Measurements from ENCODE around the gene MLF2.

MLF2 gene, protein sequence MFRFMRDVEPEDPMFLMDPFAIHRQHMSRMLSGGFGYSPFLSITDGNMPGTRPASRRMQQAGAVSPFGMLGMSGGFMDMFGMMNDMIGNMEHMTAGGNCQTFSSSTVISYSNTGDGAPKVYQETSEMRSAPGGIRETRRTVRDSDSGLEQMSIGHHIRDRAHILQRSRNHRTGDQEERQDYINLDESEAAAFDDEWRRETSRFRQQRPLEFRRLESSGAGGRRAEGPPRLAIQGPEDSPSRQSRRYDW

DNA sequence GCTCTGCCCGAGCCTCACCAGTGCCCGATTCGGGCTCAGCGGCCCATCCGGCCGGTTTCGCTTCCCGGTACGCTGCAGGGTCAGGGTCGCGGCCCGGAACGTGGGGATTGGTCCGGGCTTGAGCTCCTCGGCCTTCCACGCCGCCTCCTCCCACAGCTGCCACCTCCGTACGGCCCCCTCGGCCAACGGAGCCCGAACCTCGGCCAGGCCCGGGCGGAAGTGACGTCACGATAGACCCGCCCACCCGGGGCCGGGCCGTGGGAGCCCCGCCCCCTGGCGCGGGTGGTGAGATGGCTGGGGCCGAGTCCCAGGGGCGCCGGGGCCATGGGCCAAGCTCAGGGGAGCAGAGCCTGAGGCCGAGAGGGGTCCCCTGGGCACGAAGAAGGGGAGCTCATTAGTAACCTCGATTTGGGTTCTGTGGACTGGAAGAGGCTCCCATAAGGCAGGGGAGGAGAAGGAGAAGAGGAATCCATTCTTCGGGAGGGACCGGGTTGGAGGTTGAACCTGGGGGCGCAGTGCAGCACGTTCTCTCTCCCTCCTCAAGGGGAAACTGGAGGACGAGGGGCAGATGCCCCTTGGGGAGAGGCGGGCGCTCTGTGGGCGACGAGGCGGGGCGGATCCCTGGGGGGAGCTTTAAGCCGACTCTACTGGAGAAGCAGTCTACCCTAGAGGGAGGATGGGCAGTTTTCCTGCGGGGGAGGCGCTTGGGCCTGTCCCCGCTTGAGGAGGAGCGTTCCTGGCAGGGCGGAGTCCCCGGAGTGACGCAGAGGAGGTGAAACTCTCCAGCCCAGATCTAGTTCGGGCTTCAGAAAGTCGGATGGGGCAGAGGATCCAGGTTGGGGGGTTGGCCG, at the start of gene MLF2:
Gene MLF2 (minus strand): TSS at position 221 of the 851 bp plus-strand sequence. CDS start 807 bp downstream, outside the sequence.
- peak; percentile 91 for ATAC-seq
- TF ChIP-seq ZFP30 (CRISPR knock-in tag; IDR thresholded peaks at IDR 0.05), result no peak
- TF ChIP-seq ZC3H10 (CRISPR knock-in tag; IDR thresholded peaks at IDR 0.05), result 0 out of 2 replicates have a peak, but pooled peaks have one; percentile 14
- TF ChIP-seq ZFP3 (CRISPR knock-in tag; IDR thresholded peaks at IDR 0.05), result peak; percentile 43; the same call in 1 of the 2 replicates
- TF ChIP-seq, protein P1, sequence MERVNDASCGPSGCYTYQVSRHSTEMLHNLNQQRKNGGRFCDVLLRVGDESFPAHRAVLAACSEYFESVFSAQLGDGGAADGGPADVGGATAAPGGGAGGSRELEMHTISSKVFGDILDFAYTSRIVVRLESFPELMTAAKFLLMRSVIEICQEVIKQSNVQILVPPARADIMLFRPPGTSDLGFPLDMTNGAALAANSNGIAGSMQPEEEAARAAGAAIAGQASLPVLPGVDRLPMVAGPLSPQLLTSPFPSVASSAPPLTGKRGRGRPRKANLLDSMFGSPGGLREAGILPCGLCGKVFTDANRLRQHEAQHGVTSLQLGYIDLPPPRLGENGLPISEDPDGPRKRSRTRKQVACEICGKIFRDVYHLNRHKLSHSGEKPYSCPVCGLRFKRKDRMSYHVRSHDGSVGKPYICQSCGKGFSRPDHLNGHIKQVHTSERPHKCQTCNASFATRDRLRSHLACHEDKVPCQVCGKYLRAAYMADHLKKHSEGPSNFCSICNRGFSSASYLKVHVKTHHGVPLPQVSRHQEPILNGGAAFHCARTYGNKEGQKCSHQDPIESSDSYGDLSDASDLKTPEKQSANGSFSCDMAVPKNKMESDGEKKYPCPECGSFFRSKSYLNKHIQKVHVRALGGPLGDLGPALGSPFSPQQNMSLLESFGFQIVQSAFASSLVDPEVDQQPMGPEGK (CRISPR knock-in tag; IDR thresholded peaks at IDR 0.05; ENCODE audit: borderline replicate concordance), result peak; percentile 93; the same call in 1 of the 2 replicates

DNA sequence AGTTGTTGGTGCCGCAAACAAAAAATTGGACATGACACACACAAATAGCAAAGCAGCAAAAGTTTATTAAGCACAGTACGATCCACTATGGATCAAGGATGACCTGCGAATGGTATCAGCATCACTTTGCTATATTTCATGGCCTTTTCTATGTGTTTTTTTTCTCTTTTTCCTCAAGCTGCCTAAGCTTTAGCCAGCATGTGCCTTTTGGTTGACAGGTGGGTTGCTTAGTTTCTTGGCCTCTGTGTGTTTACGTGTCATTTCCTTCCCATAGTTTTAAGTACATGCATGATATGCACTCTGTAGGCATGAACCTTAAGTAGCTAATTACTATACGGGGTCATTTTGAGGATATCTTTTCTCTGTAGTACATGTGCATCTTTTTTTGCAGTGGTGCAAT, 46.2 kb upstream of the MLF2 start:
- no peak for TF ChIP-seq ESRRG (CRISPR knock-in tag; IDR thresholded peaks at IDR 0.05)
- no peak for TF ChIP-seq OSR1 (CRISPR knock-in tag; IDR thresholded peaks at IDR 0.05)
- TF ChIP-seq RARB (CRISPR knock-in tag; IDR thresholded peaks at IDR 0.05), result no peak
- no peak for TF ChIP-seq ZNF565 (CRISPR knock-in tag; conservative IDR thresholded peaks at IDR 0.05; ENCODE audit: low read depth)
- ATAC-seq, result no peak

DNA sequence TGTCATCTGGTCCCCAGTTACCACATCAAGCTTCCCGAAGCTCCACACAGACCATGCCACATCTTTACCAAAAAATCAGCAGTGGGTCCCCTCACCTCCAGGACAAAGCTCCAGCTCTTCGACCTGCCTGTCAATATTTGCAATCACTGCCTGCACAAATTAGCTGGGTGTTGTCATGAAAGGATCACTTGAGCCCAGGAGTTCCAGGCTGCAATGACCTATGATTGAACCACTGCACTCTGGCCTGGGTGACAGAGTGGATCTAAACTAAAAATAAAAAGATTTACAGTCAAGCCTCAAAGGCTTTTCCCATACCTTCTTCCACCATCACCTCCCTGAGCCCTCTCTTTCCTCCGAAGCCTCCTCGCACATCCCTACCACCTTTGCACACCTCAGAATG, 43.6 kb upstream of the MLF2 start:
- TF ChIP-seq ISL1 (CRISPR knock-in tag; IDR thresholded peaks at IDR 0.05) (no peak), PPARA (CRISPR knock-in tag; IDR thresholded peaks at IDR 0.05; ENCODE audit: borderline replicate concordance) (no peak), TCF4 (CRISPR knock-in tag; IDR thresholded peaks at IDR 0.05; ENCODE audit: borderline replicate concordance) (no peak), ZNF8 (CRISPR knock-in tag; IDR thresholded peaks at IDR 0.05) (no peak), CSDC2 (CRISPR knock-in tag; IDR thresholded peaks at IDR 0.05) (no peak), ZC3H10 (CRISPR knock-in tag; IDR thresholded peaks at IDR 0.05) (no peak), OSR1 (CRISPR knock-in tag; IDR thresholded peaks at IDR 0.05) (no peak), ZFP3 (CRISPR knock-in tag; IDR thresholded peaks at IDR 0.05) (no peak), GLIS3 (CRISPR knock-in tag; IDR thresholded peaks at IDR 0.05) (no peak), ZFP30 (CRISPR knock-in tag; IDR thresholded peaks at IDR 0.05) (no peak), ZNF70 (CRISPR knock-in tag; IDR thresholded peaks at IDR 0.05) (no peak), ZNF565 (CRISPR knock-in tag; conservative IDR thresholded peaks at IDR 0.05; ENCODE audit: low read depth) (no peak)
- TF ChIP-seq, protein P2, sequence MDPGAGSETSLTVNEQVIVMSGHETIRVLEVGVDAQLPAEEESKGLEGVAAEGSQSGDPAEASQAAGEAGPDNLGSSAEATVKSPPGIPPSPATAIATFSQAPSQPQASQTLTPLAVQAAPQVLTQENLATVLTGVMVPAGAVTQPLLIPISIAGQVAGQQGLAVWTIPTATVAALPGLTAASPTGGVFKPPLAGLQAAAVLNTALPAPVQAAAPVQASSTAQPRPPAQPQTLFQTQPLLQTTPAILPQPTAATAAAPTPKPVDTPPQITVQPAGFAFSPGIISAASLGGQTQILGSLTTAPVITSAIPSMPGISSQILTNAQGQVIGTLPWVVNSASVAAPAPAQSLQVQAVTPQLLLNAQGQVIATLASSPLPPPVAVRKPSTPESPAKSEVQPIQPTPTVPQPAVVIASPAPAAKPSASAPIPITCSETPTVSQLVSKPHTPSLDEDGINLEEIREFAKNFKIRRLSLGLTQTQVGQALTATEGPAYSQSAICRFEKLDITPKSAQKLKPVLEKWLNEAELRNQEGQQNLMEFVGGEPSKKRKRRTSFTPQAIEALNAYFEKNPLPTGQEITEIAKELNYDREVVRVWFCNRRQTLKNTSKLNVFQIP (CRISPR knock-in tag; IDR thresholded peaks at IDR 0.05; ENCODE audit: borderline replicate concordance, low read depth), result no peak
- no peak for ATAC-seq

DNA sequence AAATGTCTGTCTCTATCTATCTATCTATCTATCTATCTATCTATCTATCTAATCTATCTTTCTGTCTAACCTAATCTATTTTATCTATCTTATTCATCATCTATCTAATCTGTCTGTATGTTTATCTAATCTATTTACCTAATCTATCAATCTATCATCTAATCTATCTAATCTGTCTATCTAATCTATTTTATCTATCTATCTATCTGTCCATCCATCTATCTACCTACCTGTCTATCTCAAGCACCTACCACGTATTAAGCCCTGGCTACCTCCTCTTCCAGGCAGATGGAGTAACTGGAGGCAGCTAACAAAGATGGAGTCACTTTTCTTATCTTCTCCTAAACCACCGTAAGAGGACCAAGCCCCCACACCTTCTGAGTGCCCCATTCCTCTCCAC, 42.1 kb upstream of the MLF2 start:
- TF ChIP-seq, protein P1 (CRISPR knock-in tag; IDR thresholded peaks at IDR 0.05; ENCODE audit: borderline replicate concordance), result no peak
- TF ChIP-seq ZNF565 (CRISPR knock-in tag; conservative IDR thresholded peaks at IDR 0.05; ENCODE audit: low read depth) (no peak), GLIS3 (CRISPR knock-in tag; IDR thresholded peaks at IDR 0.05) (no peak), SNAI2 (CRISPR knock-in tag; IDR thresholded peaks at IDR 0.05) (no peak), TOX (CRISPR knock-in tag; IDR thresholded peaks at IDR 0.05; ENCODE audit: borderline replicate concordance) (no peak), ESRRG (CRISPR knock-in tag; IDR thresholded peaks at IDR 0.05) (no peak), ZNF70 (CRISPR knock-in tag; IDR thresholded peaks at IDR 0.05) (no peak)
- ATAC-seq, result no peak

DNA sequence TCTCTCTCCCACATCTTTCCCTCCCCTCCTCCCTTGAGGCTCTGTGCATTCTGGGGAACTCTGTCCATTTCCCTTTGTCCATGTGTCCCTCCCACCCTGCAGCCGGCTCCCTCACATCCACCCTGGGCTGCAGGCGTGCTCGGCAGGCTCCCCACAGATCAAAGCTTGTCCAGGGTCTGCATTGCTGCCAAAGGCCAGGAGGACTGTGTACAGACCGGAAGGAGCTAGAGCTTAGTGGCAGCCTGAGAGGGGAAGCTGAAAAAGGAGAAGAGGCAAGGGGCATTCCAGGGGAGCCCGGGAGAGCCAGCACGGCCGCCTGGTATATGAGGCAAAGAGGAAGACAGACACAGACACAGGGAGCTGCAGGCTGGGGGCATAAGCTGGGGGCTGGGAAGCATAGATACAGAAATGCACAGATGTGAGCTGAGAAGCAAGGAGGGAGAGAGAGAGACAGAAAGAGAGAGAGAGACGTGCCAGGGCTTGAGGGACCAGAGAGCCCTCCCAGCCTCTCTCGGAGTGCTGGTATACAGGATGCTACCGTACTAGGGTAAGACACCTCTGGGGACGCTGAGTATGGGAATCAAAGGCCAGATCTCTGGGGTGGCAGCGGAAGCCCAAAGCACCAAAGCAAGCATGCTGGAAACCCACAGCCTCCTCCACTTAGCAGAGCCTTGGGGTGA, 39.7 kb upstream of the MLF2 start:
- ATAC-seq, result peak; percentile 56

More for the DNA sequence above, 39.7 kb upstream of the MLF2 start:
- TF ChIP-seq OSR1 (CRISPR knock-in tag; IDR thresholded peaks at IDR 0.05) (no peak), CSDC2 (CRISPR knock-in tag; IDR thresholded peaks at IDR 0.05) (no peak)
